ENCODE measurements around the gene EGFR.

GRCh38 chr7:55231736-55232280 lies 213.0 kb downstream of the EGFR start:
- TF ChIP-seq CTCF (IDR thresholded peaks at IDR 0.05) (no peak), POLR2A (IDR thresholded peaks at IDR 0.05) (no peak)

Measured in adrenal gland (tissue), 5 donors.